ENCODE measurements around the gene APOD.

- TF ChIP-seq POLR2AphosphoS5 (IDR thresholded peaks at IDR 0.05) (no peak), CTCF (IDR thresholded peaks at IDR 0.05) (no peak), POLR2A (IDR thresholded peaks at IDR 0.05) (no peak)
These were observed 16.9 kb downstream of the APOD start for GRCh38 chr3:195566797-195567196.
